Mucosa of descending colon (tissue), 3 donors: ENCODE data around the gene USP47. TPM values are rescaled to one million over a fixed set of nuclear protein-coding genes. Genes with fewer than 3 reads are reported as not detected.
A peak's percentile ranks its signal among the peaks of the same experiment; 100 is the strongest.

ENCODE experiments used
- ATAC-seq: fragments of 200-7000 bp; cut with Tn5 transposase; one replicate; pipeline ENCODE4 v1.9.1; 2020; ENCODE audit warnings: mild to moderate bottlenecking, moderate library complexity
- DNase-seq, 3 donors: peaks; one replicate each; pipeline ENCODE4 v3.0.0-alpha.2; 2020
- H3K36me3 ChIP-seq: fragments of 200-600 bp; one replicate; pipeline ENCODE4 v1.8.0; 2021; ENCODE audit warnings: low read depth, mild to moderate bottlenecking
- H3K4me1 ChIP-seq: fragments of 200-600 bp; one replicate; pipeline ENCODE4 v1.8.0; 2021; ENCODE audit warnings: low read depth, mild to moderate bottlenecking
- H3K4me3 ChIP-seq: fragments of 200-600 bp; one replicate; pipeline ENCODE4 v1.8.0; 2021; ENCODE audit warnings: mild to moderate bottlenecking
- H3K9me3 ChIP-seq: fragments of 200-600 bp; one replicate; pipeline ENCODE4 v1.8.0; 2021; ENCODE audit warnings: mild to moderate bottlenecking
- intact Hi-C, 2 donors: fragments of 100-400 bp; cut with DNase I in 1 of 2; cut with micrococcal nuclease in 1 of 2; formaldehyde crosslinking; loops; one replicate each; pipeline versions ENCODE4 v1.11.0 to v1.11.1; 2022; cut with DNase I, micrococcal nuclease
- total RNA-seq, 3 donors: library from RNA; stranded (reverse); fragmentation: NEBNext Ultra II Directional in 2 of 3; extraction: Animal tissue kit (Norgen Biotek cat#: 25700) in 2 of 3; gene quantifications; one replicate each; pipeline versions ENCODE4 v1.2.1 to v1.2.4, GENCODE V29; 2021 to 2023
- TF ChIP-seq, protein P1 (sequence below): fragments of 200-600 bp; IDR thresholded peaks from one replicate; pipeline ENCODE4 v1.8.0; 2022; ENCODE audit warnings: antibody characterized with exemption, mild to moderate bottlenecking
- donor health status: DM: no; HTN: no; CAD: no; lungs with moderate emphysema.
- donor health status: DM: no; HTN: no; CAD: no.
- donor health status: DM: no; HTN: yes; CAD: no.

Gene USP47
- total RNA-seq, 3 donors from 2014 or later: 36.1 to 59.3 (median 39.1) TPM

GRCh38 chr11:12007230-12007593 lies 165.4 kb downstream of the USP47 start:
- Histone ChIP-seq H3K4me3 (no peak overlapping the region), H3K36me3 (no peaks in the 10 kb centered on the region), H3K4me1 (no peaks in the 10 kb centered on the region), H3K9me3 (no peaks in the 10 kb centered on the region)
- ATAC-seq: no peak
- TF ChIP-seq, protein P1, sequence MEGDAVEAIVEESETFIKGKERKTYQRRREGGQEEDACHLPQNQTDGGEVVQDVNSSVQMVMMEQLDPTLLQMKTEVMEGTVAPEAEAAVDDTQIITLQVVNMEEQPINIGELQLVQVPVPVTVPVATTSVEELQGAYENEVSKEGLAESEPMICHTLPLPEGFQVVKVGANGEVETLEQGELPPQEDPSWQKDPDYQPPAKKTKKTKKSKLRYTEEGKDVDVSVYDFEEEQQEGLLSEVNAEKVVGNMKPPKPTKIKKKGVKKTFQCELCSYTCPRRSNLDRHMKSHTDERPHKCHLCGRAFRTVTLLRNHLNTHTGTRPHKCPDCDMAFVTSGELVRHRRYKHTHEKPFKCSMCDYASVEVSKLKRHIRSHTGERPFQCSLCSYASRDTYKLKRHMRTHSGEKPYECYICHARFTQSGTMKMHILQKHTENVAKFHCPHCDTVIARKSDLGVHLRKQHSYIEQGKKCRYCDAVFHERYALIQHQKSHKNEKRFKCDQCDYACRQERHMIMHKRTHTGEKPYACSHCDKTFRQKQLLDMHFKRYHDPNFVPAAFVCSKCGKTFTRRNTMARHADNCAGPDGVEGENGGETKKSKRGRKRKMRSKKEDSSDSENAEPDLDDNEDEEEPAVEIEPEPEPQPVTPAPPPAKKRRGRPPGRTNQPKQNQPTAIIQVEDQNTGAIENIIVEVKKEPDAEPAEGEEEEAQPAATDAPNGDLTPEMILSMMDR: no peak
- no peak for DNase-seq
- intact Hi-C loops: no loop called here

DNA sequence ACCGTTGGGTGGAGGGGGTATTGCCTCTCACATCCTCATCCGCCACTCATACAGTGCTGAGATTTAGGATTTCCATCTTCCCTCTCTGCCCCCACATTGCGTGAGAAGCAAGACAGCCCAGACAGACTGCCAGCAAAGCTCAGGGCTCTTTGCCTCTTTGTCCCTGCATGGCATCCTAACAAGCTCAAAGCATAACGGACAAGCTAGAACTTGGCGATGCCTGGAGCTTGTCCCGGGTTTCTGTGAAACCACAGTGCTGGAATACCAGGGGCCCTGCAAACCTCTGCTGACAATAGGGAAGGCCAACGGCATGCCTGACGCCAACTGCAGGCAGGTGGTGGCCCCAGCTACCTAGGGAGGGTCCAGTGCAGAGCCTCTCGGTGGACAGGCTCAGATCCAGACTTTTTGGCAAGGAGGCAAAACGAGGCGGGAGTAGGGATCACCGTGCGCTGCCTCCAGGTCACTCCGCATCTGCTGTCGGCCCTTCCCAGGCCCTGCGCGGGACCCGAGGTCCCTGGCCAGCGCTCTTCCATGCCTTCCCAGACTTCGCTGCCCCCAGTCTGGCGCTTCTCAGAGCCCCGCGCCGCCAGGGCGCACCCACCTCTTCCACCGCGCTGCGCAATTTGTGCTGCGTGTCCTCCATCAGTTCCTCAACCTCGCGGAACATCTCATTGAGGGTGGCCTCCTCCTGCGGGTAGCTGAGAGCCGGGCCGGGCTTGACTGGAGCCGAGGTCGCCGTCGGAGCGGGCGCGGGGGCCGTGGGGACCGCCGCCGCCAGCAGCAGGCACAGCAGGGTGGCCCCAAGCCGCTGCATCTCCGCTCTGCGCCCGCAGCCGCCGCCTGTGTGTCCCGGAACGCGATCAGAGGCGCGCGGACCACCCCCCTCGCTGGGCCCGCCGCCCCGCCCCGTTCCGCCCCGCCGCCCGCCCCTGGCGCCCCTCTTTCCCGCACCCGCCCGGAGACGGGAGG lies 166.3 kb downstream of the USP47 start, which contains the start of gene DKK3:
Gene DKK3, minus strand, starts transcription at position 858 of the 969 bp plus-strand sequence. Its CDS starts 44 bp downstream, at position 814.
- peak; percentile 42 for ATAC-seq
- Histone ChIP-seq H3K9me3 (no peaks in the 10 kb centered on the region), H3K4me1 (no peaks in the 10 kb centered on the region), H3K36me3 (no peaks in the 10 kb centered on the region), H3K4me3 (no peak within 1 kb of the TSS)
- TF ChIP-seq, protein P1: no peak
- intact Hi-C loops: no loop called here
- DNase-seq: no peak

Other genes with a start within 250 kb of the USP47 start
- 10 to 100 TPM in 1 of 3 donors, 1 to 10 TPM in 2; 2.0 to 27.8 (median 5.4) TPM for gene GALNT18, start 220.0 kb upstream of the USP47 start, total RNA-seq
- 10 to 100 TPM in 2 of 3 donors, 1 to 10 TPM in 1; 9.1 to 52.9 (median 18.9) TPM for gene DKK3, start 166.7 kb downstream of the USP47 start, total RNA-seq